Measurements from ENCODE around the gene SLC6A7.

The SLC6A7 gene

DNA sequence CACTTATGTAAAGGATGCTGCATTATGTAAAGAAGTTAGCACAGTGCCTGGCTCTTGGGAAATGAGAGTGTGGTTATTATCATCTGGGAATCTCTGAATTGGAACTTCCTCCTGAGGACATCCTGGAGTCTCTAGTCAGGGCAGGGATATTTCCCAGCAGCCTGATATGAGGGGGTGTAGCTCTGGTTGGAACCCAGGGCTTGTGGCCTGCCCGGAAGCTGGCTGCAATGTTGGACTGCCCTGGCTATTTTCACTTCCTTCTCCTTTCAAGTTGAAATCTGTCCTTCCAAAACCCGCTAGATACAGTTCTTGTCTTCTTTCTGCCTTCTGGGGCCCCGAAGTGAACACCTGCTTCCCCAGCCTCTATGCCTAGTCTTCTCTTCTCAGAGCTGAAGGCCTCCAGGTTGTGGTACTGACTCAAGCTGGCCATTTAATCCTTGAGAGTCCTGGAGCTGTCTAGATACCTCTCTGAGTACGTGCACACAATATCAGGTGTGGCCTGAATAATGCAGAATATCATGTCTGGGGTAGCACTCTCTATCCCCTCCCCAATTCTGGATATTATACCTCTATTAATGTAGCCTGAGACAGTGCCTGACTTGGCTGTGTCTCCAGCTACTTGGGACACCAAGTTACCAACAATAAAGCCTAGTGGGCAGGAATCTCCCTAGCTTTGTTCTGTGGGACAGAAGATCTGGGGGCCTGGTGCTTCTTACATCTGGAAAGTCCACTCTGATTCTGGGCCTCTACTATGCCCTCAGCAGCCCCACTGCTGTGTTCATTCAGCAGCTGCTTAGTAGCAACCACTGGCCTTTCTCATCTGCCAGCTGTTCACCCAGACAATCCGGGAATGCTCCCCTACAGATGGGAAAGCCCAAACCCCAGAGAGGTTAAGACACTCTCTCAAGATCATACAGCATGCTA is 45.0 kb downstream of the SLC6A7 start:
- Histone ChIP-seq H3K4me1 (ENCODE audit: control insufficient read depth, insufficient read depth, low read length, unreplicated experiment) (no peaks in the 10 kb centered on the region), H3K36me3 (ENCODE audit: insufficient read depth, low read length) (no peaks in the 10 kb centered on the region), H3K27me3 (ENCODE audit: insufficient read depth, low read length) (no peaks in the 10 kb centered on the region), H3K4me3 (ENCODE audit: low read depth, low read length) (no peak overlapping the region), H3K79me2 (ENCODE audit: control insufficient read depth, insufficient read depth, low read length, unreplicated experiment) (no peaks in the 10 kb centered on the region), H3K27ac (ENCODE audit: low read depth, low read length) (no peak overlapping the region), H2AFZ (ENCODE audit: low read length, unreplicated experiment) (no peak overlapping the region)

DNA sequence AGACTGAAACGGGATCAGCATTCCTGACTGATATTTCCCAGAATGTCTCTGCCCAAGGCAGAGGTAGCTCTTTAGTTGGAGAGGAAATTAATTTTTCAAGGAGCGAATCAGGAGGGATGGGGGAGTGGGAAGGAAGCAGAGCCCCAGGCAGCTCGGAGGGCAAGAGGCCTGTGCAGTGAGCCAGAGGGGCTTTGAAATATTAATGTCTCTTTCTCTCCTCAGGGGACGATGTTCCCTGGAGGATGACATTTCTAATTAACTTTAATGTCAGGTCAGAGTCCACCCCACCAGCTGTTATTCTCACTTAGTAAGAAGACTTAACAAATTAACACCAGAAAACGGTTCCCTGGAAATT is 45.6 kb downstream of the SLC6A7 start:
- no peaks in the 10 kb centered on the region for H3K79me2 ChIP-seq (ENCODE audit: control insufficient read depth, insufficient read depth, low read length, unreplicated experiment)
- H2AFZ ChIP-seq (ENCODE audit: low read length, unreplicated experiment): no peak overlapping the region
- H3K4me1 ChIP-seq (ENCODE audit: control insufficient read depth, insufficient read depth, low read length, unreplicated experiment): no peaks in the 10 kb centered on the region
- no peaks in the 10 kb centered on the region for H3K27me3 ChIP-seq (ENCODE audit: insufficient read depth, low read length)
- H3K4me3 ChIP-seq (ENCODE audit: low read depth, low read length): no peak overlapping the region
- H3K36me3 ChIP-seq (ENCODE audit: insufficient read depth, low read length): no peaks in the 10 kb centered on the region
- H3K27ac ChIP-seq (ENCODE audit: low read depth, low read length): no peak overlapping the region

DNA sequence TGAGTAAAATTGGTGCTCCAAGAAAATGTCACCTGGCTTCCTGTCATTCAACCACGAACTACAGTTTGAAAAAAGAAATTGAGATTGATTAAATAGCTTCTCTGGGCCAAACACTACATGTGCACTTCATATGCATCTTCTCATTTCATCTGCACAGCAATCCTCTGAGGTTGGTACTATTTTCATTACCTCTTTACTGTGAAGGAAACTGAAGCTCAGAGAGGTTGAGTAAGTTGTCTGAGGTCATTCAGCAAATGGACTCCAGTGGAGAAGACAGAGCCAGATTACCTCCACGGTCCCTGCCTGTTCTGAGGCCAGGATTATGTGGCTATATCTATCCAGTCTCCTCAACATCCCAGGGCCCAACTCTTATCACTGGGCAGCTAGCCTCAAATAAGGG is 46.5 kb downstream of the SLC6A7 start:
- Histone ChIP-seq H3K79me2 (ENCODE audit: control insufficient read depth, insufficient read depth, low read length, unreplicated experiment) (no peaks in the 10 kb centered on the region), H3K27me3 (ENCODE audit: insufficient read depth, low read length) (no peaks in the 10 kb centered on the region), H2AFZ (ENCODE audit: low read length, unreplicated experiment) (no peak overlapping the region), H3K4me1 (ENCODE audit: control insufficient read depth, insufficient read depth, low read length, unreplicated experiment) (no peaks in the 10 kb centered on the region), H3K4me3 (ENCODE audit: low read depth, low read length) (no peak overlapping the region), H3K27ac (ENCODE audit: low read depth, low read length) (no peak overlapping the region), H3K36me3 (ENCODE audit: insufficient read depth, low read length) (no peaks in the 10 kb centered on the region)

DNA sequence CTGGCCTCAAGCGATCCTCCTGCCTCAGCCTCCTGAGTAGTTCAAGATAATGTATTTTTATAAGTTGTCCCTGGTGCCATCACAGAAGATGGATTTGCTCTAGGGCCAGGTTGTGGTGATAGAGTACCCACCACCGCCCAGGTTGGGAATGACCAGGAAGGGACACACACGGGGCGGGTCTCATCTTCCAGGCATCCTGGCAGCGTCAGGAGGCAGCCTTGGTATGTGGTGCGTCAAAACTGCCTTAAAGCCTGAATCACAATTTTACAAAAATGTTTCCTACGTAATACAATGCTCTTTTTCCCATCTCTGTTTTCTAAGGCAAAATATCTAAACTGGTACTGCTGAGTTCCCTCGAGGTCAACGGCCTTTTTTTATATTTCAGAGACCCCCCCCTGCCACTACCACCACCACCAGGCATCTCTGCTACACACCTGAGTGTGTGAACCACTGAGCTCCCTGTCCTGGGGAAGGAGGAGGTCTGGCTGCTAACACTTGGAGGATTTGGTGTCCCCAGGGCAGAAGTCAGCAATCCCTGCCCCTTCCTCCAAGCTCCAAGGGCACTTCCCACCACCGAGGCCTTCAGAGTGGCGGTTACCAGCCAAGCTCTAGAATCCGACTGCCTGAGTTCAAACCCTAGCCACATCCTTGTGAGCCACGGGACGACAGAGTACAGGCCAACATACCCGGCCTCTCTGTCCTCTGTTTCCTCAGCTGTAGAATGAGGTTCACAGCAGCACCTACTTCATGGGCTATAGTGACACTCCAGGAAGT is 47.3 kb downstream of the SLC6A7 start:
- Histone ChIP-seq H3K4me3 (ENCODE audit: low read depth, low read length) (no peak overlapping the region), H3K4me1 (ENCODE audit: control insufficient read depth, insufficient read depth, low read length, unreplicated experiment) (no peaks in the 10 kb centered on the region), H3K79me2 (ENCODE audit: control insufficient read depth, insufficient read depth, low read length, unreplicated experiment) (no peaks in the 10 kb centered on the region), H2AFZ (ENCODE audit: low read length, unreplicated experiment) (no peak overlapping the region), H3K27me3 (ENCODE audit: insufficient read depth, low read length) (no peaks in the 10 kb centered on the region), H3K27ac (ENCODE audit: low read depth, low read length) (no peak overlapping the region), H3K36me3 (ENCODE audit: insufficient read depth, low read length) (no peaks in the 10 kb centered on the region)

DNA sequence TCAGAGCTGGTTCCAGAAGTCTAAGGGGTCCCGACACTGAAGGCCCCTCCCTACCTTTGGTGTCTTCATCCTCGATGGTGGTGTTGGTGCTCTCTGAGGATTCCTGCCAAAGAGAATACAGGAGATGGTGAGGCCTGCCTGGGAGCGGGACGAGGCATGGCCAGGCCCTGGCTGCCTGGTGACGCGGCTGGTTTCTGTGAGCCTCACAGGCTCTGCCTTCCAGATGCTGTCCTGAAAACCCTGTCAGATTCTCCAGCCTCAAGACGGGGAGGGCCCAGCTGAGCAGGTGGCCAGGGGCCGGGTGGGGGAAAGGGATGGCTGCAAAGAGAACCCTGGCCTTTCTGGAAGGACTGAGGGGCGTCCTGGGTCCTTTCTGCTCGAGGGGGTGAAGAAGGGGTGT is 48.8 kb downstream of the SLC6A7 start:
- H2AFZ ChIP-seq (ENCODE audit: low read length, unreplicated experiment): no peak overlapping the region
- no peaks in the 10 kb centered on the region for H3K4me1 ChIP-seq (ENCODE audit: control insufficient read depth, insufficient read depth, low read length, unreplicated experiment)
- H3K4me3 ChIP-seq (ENCODE audit: low read depth, low read length): no peak overlapping the region
- no peak overlapping the region for H3K27ac ChIP-seq (ENCODE audit: low read depth, low read length)
- H3K79me2 ChIP-seq (ENCODE audit: control insufficient read depth, insufficient read depth, low read length, unreplicated experiment): no peaks in the 10 kb centered on the region
- H3K36me3 ChIP-seq (ENCODE audit: insufficient read depth, low read length): no peaks in the 10 kb centered on the region
- no peaks in the 10 kb centered on the region for H3K27me3 ChIP-seq (ENCODE audit: insufficient read depth, low read length)

DNA sequence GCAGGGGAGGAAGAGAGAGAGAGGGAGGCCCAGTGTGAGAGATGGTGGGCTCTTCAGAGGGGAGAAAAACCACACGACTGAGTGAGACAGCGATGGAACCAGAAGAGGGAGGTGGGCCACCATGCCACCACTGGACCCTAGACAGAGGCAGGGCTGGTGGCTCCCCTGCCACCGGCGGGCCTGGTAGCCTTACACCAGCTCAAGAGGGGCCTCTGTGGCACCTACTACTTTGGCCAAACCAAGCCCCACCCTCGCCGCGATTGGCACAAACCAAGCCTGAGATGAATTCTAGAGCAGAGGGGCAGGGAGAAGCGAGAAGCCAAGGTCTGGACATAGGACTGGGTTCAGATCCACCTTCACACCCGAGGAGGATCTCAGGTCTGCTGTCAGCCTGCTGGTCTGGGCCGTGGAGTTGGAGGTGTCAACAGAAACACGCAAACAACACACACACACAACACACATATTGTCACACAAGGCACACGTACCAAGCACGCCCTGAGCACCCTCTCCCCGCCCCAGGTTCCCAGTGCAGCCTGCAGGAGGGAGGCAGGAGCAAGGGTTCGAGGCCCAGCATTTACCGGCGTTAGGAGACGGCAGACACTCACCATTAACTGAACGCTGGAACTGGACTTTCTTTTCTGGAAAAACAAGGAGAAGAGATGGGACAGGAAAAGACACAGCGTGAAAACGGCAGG is 49.4 kb downstream of the SLC6A7 start:
- Histone ChIP-seq H3K79me2 (ENCODE audit: control insufficient read depth, insufficient read depth, low read length, unreplicated experiment) (no peaks in the 10 kb centered on the region), H3K4me3 (ENCODE audit: low read depth, low read length) (no peak overlapping the region), H2AFZ (ENCODE audit: low read length, unreplicated experiment) (no peak overlapping the region), H3K27ac (ENCODE audit: low read depth, low read length) (no peak overlapping the region), H3K36me3 (ENCODE audit: insufficient read depth, low read length) (no peaks in the 10 kb centered on the region), H3K27me3 (ENCODE audit: insufficient read depth, low read length) (no peaks in the 10 kb centered on the region), H3K4me1 (ENCODE audit: control insufficient read depth, insufficient read depth, low read length, unreplicated experiment) (no peaks in the 10 kb centered on the region)

DNA sequence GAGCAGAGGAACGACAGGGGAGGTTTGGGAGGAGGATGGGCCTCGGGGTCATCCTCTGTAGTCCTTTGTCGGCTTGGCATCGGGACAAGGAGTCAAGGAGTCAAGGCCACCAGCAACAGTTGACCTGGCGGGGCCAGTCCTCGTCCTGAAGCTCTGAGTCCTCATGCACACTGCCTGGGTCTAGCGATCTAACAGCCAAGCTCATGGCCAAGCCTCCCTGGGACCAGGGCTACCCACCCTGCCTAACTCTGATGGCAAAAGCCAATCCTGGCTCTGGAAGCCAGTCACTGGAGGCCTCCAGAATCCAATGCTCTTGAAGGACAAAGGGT is 49.9 kb downstream of the SLC6A7 start:
- H3K27me3 ChIP-seq (ENCODE audit: insufficient read depth, low read length): no peaks in the 10 kb centered on the region
- H3K36me3 ChIP-seq (ENCODE audit: insufficient read depth, low read length): no peaks in the 10 kb centered on the region
- no peak overlapping the region for H3K27ac ChIP-seq (ENCODE audit: low read depth, low read length)
- H3K79me2 ChIP-seq (ENCODE audit: control insufficient read depth, insufficient read depth, low read length, unreplicated experiment): no peaks in the 10 kb centered on the region
- no peak overlapping the region for H3K4me3 ChIP-seq (ENCODE audit: low read depth, low read length)
- H3K4me1 ChIP-seq (ENCODE audit: control insufficient read depth, insufficient read depth, low read length, unreplicated experiment): no peaks in the 10 kb centered on the region
- H2AFZ ChIP-seq (ENCODE audit: low read length, unreplicated experiment): no peak overlapping the region

DNA sequence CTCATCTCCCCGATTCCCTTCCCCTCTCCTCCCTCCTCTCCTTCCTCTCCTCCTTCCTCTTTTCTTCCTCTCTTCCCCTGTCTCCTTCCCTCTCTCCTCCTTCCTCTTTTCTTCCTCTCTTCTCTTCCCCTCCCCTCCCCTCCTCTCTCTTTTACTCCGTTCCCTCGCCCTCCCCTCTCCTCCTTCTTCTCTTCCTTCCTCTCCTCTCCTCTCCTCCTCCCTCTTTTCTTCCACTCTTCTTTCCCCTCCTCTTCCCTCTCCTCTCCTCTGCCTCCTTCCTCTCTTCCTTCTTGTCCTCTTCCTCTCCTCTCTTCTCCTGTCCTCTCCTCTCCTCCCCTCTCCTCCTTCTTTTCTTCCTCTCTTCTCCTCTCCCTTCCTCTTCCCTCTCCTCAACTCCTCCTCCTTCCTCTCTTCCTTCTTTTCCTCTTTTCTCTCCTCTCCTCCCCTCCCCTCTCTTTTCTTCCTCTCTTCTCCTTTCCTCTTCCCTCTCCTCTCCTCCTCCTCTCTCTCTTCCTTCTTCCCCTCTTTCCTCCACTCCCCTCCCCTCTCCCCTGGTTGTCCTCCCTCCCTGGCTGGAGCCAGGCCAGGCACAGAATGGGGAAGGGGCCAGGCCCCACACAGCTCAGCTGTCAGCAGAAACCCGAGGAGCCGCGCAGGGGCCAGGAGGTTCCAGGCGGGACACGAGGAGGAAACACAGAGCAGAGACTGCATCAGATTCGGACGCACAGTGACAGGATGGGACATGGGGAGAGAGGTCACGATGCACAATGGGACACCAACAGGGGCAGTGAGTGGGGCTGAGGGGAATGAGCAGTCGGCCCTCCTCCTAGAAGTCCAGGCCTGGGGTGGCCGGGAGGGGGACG is 51.7 kb downstream of the SLC6A7 start:
- Histone ChIP-seq H3K79me2 (ENCODE audit: control insufficient read depth, insufficient read depth, low read length, unreplicated experiment) (no peaks in the 10 kb centered on the region), H3K4me1 (ENCODE audit: control insufficient read depth, insufficient read depth, low read length, unreplicated experiment) (no peaks in the 10 kb centered on the region), H3K27me3 (ENCODE audit: insufficient read depth, low read length) (no peaks in the 10 kb centered on the region), H2AFZ (ENCODE audit: low read length, unreplicated experiment) (no peak overlapping the region), H3K4me3 (ENCODE audit: low read depth, low read length) (no peak overlapping the region), H3K36me3 (ENCODE audit: insufficient read depth, low read length) (no peaks in the 10 kb centered on the region), H3K27ac (ENCODE audit: low read depth, low read length) (no peak overlapping the region)

DNA sequence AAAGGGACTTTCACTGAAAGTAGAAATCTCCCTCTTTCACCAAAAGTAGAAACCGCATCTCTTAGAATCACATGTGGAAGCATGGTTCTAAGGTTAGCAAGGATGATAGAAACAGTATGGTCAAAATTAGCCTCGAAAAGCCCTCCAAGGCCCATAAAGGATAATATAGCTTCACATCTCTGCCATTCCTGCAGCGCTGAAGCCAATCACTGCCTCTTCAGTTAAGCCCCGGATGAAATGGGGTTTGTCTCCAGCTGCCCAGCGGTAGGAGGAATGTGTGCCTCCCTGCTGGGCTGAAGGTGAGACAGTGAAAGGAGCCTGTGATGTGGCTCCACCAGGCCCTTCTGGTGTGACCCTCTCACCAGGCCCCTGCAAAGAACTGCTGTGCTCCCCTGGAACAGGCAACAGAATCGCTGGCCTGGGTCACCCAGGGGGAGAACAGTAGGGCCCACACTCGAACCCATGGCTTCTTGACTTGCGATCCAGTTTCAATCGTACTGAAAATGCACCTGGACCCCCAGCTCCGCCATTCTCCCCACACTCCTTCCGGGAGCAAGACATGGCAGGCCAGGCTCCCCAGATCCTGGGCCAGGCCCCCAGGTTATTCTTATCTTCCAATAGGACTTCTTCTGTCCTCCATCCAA is 52.5 kb downstream of the SLC6A7 start:
- H3K27ac ChIP-seq (ENCODE audit: low read depth, low read length): no peak overlapping the region
- H3K4me3 ChIP-seq (ENCODE audit: low read depth, low read length): no peak overlapping the region
- H3K27me3 ChIP-seq (ENCODE audit: insufficient read depth, low read length): no peaks in the 10 kb centered on the region
- no peaks in the 10 kb centered on the region for H3K36me3 ChIP-seq (ENCODE audit: insufficient read depth, low read length)
- no peaks in the 10 kb centered on the region for H3K4me1 ChIP-seq (ENCODE audit: control insufficient read depth, insufficient read depth, low read length, unreplicated experiment)
- no peaks in the 10 kb centered on the region for H3K79me2 ChIP-seq (ENCODE audit: control insufficient read depth, insufficient read depth, low read length, unreplicated experiment)
- H2AFZ ChIP-seq (ENCODE audit: low read length, unreplicated experiment): no peak overlapping the region

DNA sequence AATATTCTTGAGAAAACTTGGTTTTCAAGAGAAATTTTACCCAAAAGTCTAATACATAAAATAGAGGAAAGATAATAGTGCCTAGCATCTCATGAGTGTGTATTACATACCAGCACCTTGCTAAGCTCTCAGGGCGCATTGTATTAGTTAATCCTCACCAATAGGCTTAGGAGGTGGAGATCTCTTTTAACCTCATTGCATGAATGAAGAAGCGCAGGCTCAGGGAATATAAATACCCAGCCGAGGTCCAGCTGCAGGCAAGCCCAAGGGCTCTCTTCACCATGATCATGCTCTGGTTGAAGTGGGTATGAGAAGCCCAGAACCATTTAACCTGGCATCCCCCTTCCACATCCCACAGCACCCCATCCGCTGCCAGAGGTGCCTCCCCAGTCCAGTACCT is 53.7 kb downstream of the SLC6A7 start:
- Histone ChIP-seq H3K27me3 (ENCODE audit: insufficient read depth, low read length) (no peaks in the 10 kb centered on the region), H2AFZ (ENCODE audit: low read length, unreplicated experiment) (no peak overlapping the region), H3K79me2 (ENCODE audit: control insufficient read depth, insufficient read depth, low read length, unreplicated experiment) (no peaks in the 10 kb centered on the region), H3K4me1 (ENCODE audit: control insufficient read depth, insufficient read depth, low read length, unreplicated experiment) (no peaks in the 10 kb centered on the region), H3K4me3 (ENCODE audit: low read depth, low read length) (no peak overlapping the region), H3K27ac (ENCODE audit: low read depth, low read length) (no peak overlapping the region), H3K36me3 (ENCODE audit: insufficient read depth, low read length) (no peaks in the 10 kb centered on the region)
